GM19238 (cell line): Measurements from ENCODE around the gene DND1.
"Not testable (repeated sequence)": the region's sequence is repeated elsewhere in the genome, so short reads cannot be mapped to it uniquely, and the experiment has no call there.

Experiments
- DNase-seq: peaks from one replicate; pipeline ENCODE4 v3.0.0; 2011; ENCODE audit warnings: low spot score; ENCODE audit not compliant: insufficient read length

DND1 gene

DNA sequence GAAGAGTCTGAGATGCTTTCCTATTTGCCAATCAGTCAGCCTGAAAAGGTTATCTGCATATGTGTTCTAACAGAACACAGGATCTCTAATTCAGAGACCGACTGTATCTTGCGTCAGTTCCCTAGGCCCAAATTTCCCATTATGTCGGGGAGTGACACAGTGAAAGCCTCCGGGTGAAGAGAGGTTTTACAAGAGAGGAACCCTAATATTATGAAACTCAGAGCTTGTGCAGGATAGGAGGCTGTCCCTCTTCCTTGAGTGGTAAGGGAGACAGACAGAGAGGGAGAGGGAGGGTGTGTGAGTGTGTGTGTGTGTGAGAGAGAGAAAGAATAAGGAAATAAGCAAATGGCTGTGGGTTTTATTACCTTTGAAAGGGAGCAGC lies 42.3 kb downstream of the DND1 start:
- DNase-seq: no peak

DNA sequence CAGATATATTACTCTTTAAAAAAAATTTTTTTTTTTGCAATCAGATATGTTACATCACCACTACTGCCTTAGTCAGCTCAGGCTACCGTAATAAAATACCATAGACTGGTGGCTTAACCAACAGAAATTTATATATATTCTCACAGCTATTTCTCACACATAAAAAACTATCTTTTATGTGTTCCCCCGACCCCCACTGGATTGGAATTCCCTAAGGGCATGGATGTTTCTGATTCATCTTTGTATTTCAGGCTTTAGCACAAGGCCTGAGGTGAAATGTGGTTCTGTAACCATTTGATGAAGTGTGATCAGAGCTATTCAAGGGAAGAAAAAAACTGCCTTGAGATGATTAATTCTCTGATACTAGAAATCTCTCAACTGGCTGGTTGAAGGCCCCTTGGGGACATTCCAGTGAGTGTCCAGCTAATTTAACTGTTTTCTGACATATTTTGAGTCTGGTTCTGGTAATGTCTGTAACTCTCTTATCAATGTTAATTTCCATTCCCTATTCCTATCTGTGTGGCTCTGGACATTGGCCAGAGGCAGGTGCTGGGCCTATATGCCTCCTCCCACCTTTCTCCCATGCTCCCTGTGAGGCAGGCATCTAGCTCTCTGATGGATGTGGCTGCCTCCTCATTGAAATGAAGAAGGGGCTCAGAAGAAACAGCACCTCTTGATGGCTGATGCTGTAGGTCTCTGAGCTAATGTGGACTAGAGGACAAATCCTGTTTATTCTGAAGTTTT lies 42.9 kb downstream of the DND1 start:
- no peak for DNase-seq

DNA sequence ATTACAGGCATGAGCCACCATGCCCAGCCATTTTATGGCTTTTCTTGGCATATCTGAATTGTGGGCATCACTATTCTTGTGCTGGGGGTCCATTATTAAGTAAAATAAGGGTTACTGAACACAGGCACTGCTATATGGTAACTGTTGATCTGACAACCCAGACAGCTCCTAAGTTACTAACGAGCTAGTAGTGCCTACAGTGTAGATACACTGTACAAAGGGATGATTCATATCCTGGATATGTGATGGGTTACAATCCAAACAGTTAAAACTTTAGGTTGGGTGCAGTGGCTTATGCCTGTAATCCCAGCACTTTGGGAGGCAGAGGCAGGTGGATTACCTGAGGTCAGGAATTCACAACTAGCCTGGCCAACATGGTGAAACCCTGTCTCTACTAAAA lies 44.7 kb downstream of the DND1 start:
- no peak for DNase-seq

DNA sequence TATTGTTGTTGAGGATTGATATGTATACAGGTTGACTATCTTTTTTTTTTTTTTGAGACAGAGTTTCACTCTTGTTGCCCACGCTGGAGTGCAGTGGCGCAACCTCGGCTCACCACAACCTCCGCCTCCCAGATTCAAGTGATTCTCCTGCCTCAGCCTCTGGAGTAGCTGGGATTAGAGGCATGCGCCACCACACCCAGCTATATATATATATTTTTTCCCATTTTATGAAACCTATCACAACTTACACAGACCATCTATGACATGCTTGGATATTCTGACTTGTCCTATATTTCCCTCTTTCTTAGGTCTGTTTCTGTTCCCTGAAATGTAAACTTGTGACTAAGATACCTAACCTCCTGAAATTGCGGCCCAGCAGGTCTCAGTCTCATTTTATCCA lies 45.4 kb downstream of the DND1 start:
- DNase-seq: no peak

DNA sequence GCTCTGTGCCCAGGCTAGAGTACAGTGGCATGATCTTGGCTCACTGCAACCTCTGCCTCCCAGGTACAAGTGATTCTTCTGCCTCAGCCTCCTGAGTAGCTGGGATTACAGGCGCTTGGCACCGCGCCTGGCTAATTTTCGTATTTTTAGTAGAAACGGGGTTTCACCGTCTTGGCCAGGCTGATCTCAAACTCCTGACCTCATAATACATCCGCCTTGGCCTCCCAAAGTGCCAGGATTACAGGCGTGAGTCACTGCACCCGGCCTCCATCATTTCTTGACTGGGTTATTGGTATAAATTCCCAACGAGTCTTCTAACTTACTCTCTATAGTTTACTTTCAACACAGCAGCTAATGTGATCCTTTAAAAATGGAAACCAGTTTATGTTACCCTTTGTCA lies 48.5 kb downstream of the DND1 start:
- not testable (repeated sequence) for DNase-seq

DNA sequence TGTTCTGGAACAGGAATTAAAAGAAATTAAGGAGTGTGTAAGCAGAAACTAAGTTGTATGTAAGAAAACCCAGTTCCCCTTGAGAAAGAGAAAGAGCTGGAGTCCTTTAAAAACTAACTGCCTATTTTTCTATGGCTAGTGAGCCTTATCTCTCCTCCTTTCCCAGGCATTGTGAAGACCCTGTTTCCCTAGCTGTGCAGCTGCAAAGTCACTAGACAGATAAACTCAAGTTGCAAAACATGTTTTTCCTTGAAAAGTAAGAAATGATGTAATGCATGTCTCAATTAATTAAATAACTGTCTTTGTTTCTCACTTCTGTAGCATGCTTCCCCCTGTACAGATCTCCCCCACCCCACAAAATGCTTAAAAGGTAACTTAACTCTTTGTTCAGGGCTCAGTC lies 50.3 kb downstream of the DND1 start:
- DNase-seq: not testable (repeated sequence)

DNA sequence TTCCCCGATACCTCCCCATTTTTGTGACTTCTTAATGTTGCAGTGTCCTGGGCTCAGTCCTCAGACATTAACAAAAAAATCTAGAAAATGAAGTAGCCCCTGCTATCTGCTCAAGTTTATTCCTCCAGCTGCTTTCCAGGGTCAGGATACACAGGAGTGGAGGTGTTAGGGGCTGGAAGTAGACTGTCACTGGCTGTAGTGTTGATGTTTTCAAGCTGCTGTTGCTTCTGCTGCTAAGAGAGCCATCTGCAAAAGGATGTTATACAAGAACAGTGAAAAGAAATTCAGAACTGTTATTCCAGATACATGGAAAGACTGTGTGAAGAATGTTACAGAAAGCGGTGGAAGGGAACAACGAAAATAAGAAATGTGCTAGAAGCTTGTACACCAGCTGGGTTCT lies 51.1 kb downstream of the DND1 start:
- DNase-seq: no peak
